Activated CD4-positive, CD25-positive, alpha-beta regulatory T cell treated with anti-CD3 and anti-CD28 coated beads, Interleukin-2, amount 50 U/mL, for 16 hours (primary cell): ENCODE results near the gene HNRNPAB.

Experiments
- DNase-seq: peaks from one replicate; pipeline ENCODE4 v3.0.0-alpha.2; 2020; ENCODE audit warnings: low read depth, low spot score

HNRNPAB gene

GRCh38 chr5:178211095-178212048 is 7.0 kb downstream of the HNRNPAB start:
- no peak for DNase-seq

GRCh38 chr5:178212241-178213002 is 8.1 kb downstream of the HNRNPAB start:
- no peak for DNase-seq

GRCh38 chr5:178213003-178213461 is 8.7 kb downstream of the HNRNPAB start:
- no peak for DNase-seq

- no peak for DNase-seq
Measured at GRCh38 chr5:178213748-178214151, 9.4 kb downstream of the HNRNPAB start.

- DNase-seq: no peak
Measured at GRCh38 chr5:178214160-178214803, 9.9 kb downstream of the HNRNPAB start.

- no peak for DNase-seq
Measured at GRCh38 chr5:178215280-178216002, 11.1 kb downstream of the HNRNPAB start.

GRCh38 chr5:178216088-178216534 is 11.8 kb downstream of the HNRNPAB start:
- DNase-seq: no peak

GRCh38 chr5:178216779-178217178 is 12.4 kb downstream of the HNRNPAB start:
- DNase-seq: no peak

- no peak for DNase-seq
Measured at GRCh38 chr5:178218237-178218776, 14.0 kb downstream of the HNRNPAB start.

GRCh38 chr5:178218827-178219226 is 14.5 kb downstream of the HNRNPAB start:
- no peak for DNase-seq

GRCh38 chr5:178221282-178221681 is 16.9 kb downstream of the HNRNPAB start:
- DNase-seq: no peak

- no peak for DNase-seq
Measured at GRCh38 chr5:178221853-178222252, 17.5 kb downstream of the HNRNPAB start.

GRCh38 chr5:178222292-178222691 is 18.0 kb downstream of the HNRNPAB start:
- DNase-seq: no peak

GRCh38 chr5:178223196-178223773 is 19.0 kb downstream of the HNRNPAB start:
- no peak for DNase-seq

- DNase-seq: no peak
Measured at GRCh38 chr5:178223828-178224335, 19.5 kb downstream of the HNRNPAB start.

GRCh38 chr5:178224403-178224802 is 20.1 kb downstream of the HNRNPAB start:
- no peak for DNase-seq

GRCh38 chr5:178225174-178225573 is 20.8 kb downstream of the HNRNPAB start:
- no peak for DNase-seq

- DNase-seq: no peak
Measured at GRCh38 chr5:178227138-178227659, 22.9 kb downstream of the HNRNPAB start.

GRCh38 chr5:178227929-178228328 is 23.6 kb downstream of the HNRNPAB start:
- DNase-seq: no peak

- no peak for DNase-seq
Measured at GRCh38 chr5:178228609-178229008, 24.3 kb downstream of the HNRNPAB start.
